Endothelial cell of hepatic sinusoid (primary cell): ENCODE results near the gene TBC1D17.
"Not testable (repeated sequence)": the region's sequence is repeated elsewhere in the genome, so short reads cannot be mapped to it uniquely, and the experiment has no call there.

Experiments
- in situ Hi-C: cut with HindIII; loops from 2 replicates; pipeline ENCODE4 v1.10.0; 2017; ENCODE audit warnings: low sequenced_read_pairs

Gene TBC1D17

GRCh38 chr19:49913720-49914119 is 36.2 kb downstream of the TBC1D17 start:
- in situ Hi-C loops: loop anchor here (5.0 kb wide), 1 partner anchor 81 kb away; no protein-coding TSS in a partner anchor

- in situ Hi-C loops: no loop called here
Measured at GRCh38 chr19:49915271-49915670, 37.8 kb downstream of the TBC1D17 start.

- in situ Hi-C loops: no loop called here
Measured at GRCh38 chr19:49916839-49917733, 39.6 kb downstream of the TBC1D17 start.

GRCh38 chr19:49918089-49918488 is 40.6 kb downstream of the TBC1D17 start:
- in situ Hi-C loops: no loop called here

- in situ Hi-C loops: no loop called here
Measured at GRCh38 chr19:49920624-49921363, 43.3 kb downstream of the TBC1D17 start.

GRCh38 chr19:49921871-49922795 is 44.6 kb downstream of the TBC1D17 start:
- in situ Hi-C loops: no loop called here

- in situ Hi-C loops: no loop called here
Measured at GRCh38 chr19:49923055-49924003, 45.8 kb downstream of the TBC1D17 start.

- in situ Hi-C loops: no loop called here
Measured at GRCh38 chr19:49924004-49924880, 46.7 kb downstream of the TBC1D17 start.

- in situ Hi-C loops: not testable (repeated sequence)
Measured at GRCh38 chr19:49924881-49925210, 47.3 kb downstream of the TBC1D17 start.

GRCh38 chr19:49925486-49925885 is 48.0 kb downstream of the TBC1D17 start:
- in situ Hi-C loops: no loop called here

- in situ Hi-C loops: no loop called here
Measured at GRCh38 chr19:49926515-49926914, 49.0 kb downstream of the TBC1D17 start.

GRCh38 chr19:49927526-49928264 is 50.2 kb downstream of the TBC1D17 start:
- in situ Hi-C loops: no loop called here

- in situ Hi-C loops: no loop called here
Measured at GRCh38 chr19:49929121-49929610, 51.7 kb downstream of the TBC1D17 start, which contains the start of the genes ATF5 and NUP62. Gene ATF5 (plus strand): TSS chr19:49929205. CDS start chr19:49930851, 1,646 bp downstream. Gene NUP62 (minus strand): TSS chr19:49929504. CDS start chr19:49909807, 19,697 bp downstream.

- in situ Hi-C loops: no loop called here
Measured at GRCh38 chr19:49929611-49930482, 52.3 kb downstream of the TBC1D17 start.

GRCh38 chr19:49930483-49931011 is 53.0 kb downstream of the TBC1D17 start:
- in situ Hi-C loops: no loop called here

- in situ Hi-C loops: no loop called here
Measured at GRCh38 chr19:49931293-49932040, 54.0 kb downstream of the TBC1D17 start.
